ENCODE measurements around the gene LILRB1.
"Not testable (repeated sequence)": the region's sequence is repeated elsewhere in the genome, so short reads cannot be mapped to it uniquely, and the experiment has no call there.

DNA sequence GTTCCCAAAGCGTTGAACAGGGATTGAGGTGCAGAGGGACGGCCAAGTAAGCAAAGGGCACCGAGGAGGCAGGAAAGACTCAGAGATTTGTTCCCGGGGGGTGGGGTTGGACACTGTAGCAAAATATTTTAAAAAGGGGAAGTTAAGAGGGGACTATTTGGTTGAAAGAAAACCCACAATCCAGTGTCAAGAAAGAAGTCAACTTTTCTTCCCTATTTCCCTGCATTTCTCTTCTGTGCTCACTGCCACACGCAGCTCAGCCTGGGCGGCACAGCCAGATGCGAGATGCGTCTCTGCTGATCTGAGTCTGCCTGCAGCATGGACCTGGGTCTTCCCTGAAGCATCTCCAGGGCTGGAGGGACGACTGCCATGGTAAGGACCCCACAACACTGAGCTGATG, at the start of gene LILRB1:
- TF ChIP-seq CTCF (conservative IDR thresholded peaks at IDR 0.05; ENCODE audit: low read depth, low read length); EZH2phosphoT487 (IDR thresholded peaks at IDR 0.05; ENCODE audit: borderline replicate concordance, low read length); EZH2 (IDR thresholded peaks at IDR 0.05; ENCODE audit: low read length, unreplicated experiment): not testable (repeated sequence)
